Measurements from ENCODE around the gene ABRACL.

ABRACL gene

DNA sequence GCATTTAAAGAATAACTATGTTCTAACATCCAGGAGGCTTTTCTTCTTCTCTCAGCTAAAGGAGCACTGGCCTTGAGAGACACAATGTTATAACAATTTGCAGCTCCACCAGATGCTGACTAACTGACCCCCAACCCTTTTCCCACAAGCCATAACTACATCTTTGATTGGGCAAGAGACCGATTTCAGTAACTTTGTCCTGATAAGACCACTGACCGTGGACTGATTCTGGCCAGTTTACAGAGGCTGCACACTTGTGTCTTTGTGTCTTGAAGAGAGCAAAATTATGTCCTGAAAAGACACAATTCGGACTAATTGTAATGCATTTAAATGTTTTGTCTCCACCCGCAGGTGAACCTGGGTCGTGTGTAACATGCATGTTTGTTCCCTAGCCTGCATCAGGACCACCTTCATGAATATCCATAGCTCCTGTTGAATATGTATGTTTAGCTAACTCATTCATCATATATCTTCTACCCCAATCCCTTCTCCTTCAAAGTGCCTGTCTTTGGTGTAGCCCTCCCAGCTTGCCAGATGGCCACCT is 22.3 kb downstream of the ABRACL start:
- in situ Hi-C loops (cut with HindIII; ENCODE audit: low pct_unique_long_range_greater_than_20kb, low sequenced_read_pairs) = no loop called here
- DNase-seq (ENCODE audit: low read depth in 1 of 2, low spot score in 1 of 2) = no peak
- TF ChIP-seq JUND (IDR thresholded peaks at IDR 0.05; ENCODE audit: low read depth) = no peak

DNA sequence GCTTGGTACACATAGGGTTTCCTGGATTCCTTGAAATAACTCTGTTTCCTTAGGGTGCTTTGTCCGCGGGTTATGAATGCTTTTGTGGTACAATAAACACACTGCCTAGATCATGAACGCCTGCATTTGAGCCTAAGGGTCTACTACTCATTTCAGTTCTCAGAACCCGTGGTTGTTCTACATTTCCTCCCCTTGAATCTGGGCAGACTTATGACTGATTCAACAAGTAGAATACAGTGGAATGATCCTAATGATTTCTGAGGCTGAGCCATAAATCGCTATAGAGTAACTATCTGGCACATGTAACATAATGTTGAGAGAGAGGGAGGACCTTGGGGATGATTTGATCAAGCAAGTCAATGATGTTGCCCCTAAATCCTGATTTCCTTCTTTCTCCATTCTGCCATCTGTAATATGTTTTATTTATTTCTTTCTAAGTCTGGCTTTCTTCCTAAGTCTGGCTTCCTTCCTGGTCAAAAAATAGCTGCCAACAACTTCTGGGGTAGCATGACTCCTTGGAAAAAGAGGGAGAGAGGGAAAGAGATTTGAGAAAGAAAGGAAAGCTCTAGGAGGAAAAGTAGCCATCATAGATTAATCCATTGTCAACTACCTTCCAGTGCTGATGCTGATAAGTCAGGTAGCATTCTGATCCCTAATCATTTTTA is 23.0 kb downstream of the ABRACL start:
- TF ChIP-seq JUND (IDR thresholded peaks at IDR 0.05; ENCODE audit: low read depth) = no peak
- no peak for DNase-seq (ENCODE audit: low read depth in 1 of 2, low spot score in 1 of 2)
- in situ Hi-C loops (cut with HindIII; ENCODE audit: low pct_unique_long_range_greater_than_20kb, low sequenced_read_pairs) = no loop called here

DNA sequence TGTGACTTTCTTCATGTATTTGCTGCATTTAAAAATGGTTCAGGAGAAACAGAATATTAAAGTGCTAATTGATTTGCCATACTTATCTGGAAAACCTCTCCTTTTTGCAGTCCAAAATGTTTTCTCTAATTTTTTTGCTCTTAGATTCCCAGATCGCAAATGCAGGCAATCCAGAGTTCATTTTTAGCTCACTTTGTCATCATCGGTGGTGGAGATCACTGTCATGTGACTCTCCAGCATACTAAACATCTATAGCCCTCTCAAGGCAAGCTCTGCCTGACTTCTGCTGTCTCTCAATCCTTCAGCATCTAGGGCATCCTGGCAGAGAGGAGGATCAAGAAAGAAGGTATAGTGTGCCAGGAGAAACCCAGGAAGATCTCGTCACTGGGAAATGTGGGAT is 24.8 kb downstream of the ABRACL start:
- TF ChIP-seq JUND (IDR thresholded peaks at IDR 0.05; ENCODE audit: low read depth) = no peak
- no peak for DNase-seq (ENCODE audit: low read depth in 1 of 2, low spot score in 1 of 2)
- in situ Hi-C loops (cut with HindIII; ENCODE audit: low pct_unique_long_range_greater_than_20kb, low sequenced_read_pairs) = no loop called here

- no peak for DNase-seq (ENCODE audit: low read depth in 1 of 2, low spot score in 1 of 2)
- no peak for TF ChIP-seq JUND (IDR thresholded peaks at IDR 0.05; ENCODE audit: low read depth)
- in situ Hi-C loops (cut with HindIII; ENCODE audit: low pct_unique_long_range_greater_than_20kb, low sequenced_read_pairs) = no loop called here
Measured at GRCh38 chr6:139054001-139054400, 25.5 kb downstream of the ABRACL start.

DNA sequence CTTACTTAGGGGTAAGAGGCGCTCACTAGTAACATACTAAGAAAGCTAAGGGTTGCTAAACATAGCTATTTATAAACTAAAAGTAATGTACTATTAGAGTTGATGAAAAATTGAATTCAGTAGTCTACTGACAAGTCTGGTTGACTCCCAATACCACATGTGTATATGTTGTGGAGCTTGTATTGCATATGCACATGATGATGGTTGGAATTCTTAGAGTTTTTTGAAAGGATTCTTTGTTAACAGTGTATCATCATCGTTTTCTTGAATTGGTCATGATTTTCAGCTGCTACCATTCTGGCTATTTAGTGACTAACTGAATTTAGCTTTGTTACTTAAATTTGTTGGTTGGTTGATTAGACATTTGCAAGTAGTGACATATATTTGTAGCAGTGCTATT is 27.2 kb downstream of the ABRACL start:
- in situ Hi-C loops (cut with HindIII; ENCODE audit: low pct_unique_long_range_greater_than_20kb, low sequenced_read_pairs) = no loop called here
- TF ChIP-seq JUND (IDR thresholded peaks at IDR 0.05; ENCODE audit: low read depth) = no peak
- no peak for DNase-seq (ENCODE audit: low read depth in 1 of 2, low spot score in 1 of 2)

- no peak for TF ChIP-seq JUND (IDR thresholded peaks at IDR 0.05; ENCODE audit: low read depth)
- no peak for DNase-seq (ENCODE audit: low read depth in 1 of 2, low spot score in 1 of 2)
- in situ Hi-C loops (cut with HindIII; ENCODE audit: low pct_unique_long_range_greater_than_20kb, low sequenced_read_pairs) = no loop called here
Measured at GRCh38 chr6:139058029-139058428, 29.5 kb downstream of the ABRACL start.

- TF ChIP-seq JUND (IDR thresholded peaks at IDR 0.05; ENCODE audit: low read depth) = no peak
- no peak for DNase-seq (ENCODE audit: low read depth in 1 of 2, low spot score in 1 of 2)
- in situ Hi-C loops (cut with HindIII; ENCODE audit: low pct_unique_long_range_greater_than_20kb, low sequenced_read_pairs) = no loop called here
Measured at GRCh38 chr6:139060332-139060731, 31.8 kb downstream of the ABRACL start.

DNA sequence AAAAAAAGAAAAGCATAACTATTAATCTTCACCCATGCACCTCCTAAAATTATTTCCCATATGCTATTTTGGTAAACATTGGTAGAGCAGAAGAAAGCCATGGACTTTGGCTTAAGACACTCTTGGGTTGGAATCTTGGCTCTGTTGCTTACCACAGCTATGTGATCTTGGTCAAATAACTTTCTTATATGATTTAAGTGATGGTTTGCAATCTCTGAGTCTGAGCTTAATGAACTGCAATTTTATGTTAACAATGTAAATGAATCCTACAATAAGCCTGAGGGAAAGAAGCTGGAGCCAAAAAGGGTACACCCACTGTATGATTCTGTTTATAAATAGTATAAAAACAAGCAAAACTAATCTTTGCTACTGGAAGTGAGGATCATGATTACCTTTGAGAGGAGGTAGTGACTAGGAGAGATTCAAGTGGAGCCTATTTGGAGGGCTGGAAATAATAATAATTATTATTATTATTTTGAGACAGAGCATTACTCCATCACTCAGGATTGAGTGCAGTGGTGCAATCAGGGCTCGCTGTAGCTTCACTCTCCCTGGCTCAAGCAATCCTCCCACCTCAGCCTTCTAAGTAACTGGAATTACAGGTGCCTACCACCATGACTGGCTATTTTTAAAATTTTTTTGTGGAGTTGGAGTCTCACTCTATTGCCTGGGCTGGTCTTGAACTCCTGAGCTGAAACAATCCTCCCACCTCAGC is 34.5 kb downstream of the ABRACL start:
- no peak for DNase-seq (ENCODE audit: low read depth in 1 of 2, low spot score in 1 of 2)
- in situ Hi-C loops (cut with HindIII; ENCODE audit: low pct_unique_long_range_greater_than_20kb, low sequenced_read_pairs) = no loop called here

GRCh38 chr6:139064981-139065665 is 36.6 kb downstream of the ABRACL start:
- DNase-seq (ENCODE audit: low read depth in 1 of 2, low spot score in 1 of 2) = no peak
- TF ChIP-seq JUND (IDR thresholded peaks at IDR 0.05; ENCODE audit: low read depth) = no peak

More for the DNA sequence above, 34.5 kb downstream of the ABRACL start:
- no peak for TF ChIP-seq JUND (IDR thresholded peaks at IDR 0.05; ENCODE audit: low read depth)

GRCh38 chr6:139066080-139066479 is 37.5 kb downstream of the ABRACL start:
- no peak for TF ChIP-seq JUND (IDR thresholded peaks at IDR 0.05; ENCODE audit: low read depth)
- in situ Hi-C loops (cut with HindIII; ENCODE audit: low pct_unique_long_range_greater_than_20kb, low sequenced_read_pairs) = no loop called here
- DNase-seq (ENCODE audit: low read depth in 1 of 2, low spot score in 1 of 2) = no peak

More at GRCh38 chr6:139064981-139065665, 36.6 kb downstream of the ABRACL start:
- in situ Hi-C loops (cut with HindIII; ENCODE audit: low pct_unique_long_range_greater_than_20kb, low sequenced_read_pairs) = no loop called here

GRCh38 chr6:139068846-139069245 is 40.3 kb downstream of the ABRACL start:
- no peak for TF ChIP-seq JUND (IDR thresholded peaks at IDR 0.05; ENCODE audit: low read depth)
- in situ Hi-C loops (cut with HindIII; ENCODE audit: low pct_unique_long_range_greater_than_20kb, low sequenced_read_pairs) = no loop called here
- no peak for DNase-seq (ENCODE audit: low read depth in 1 of 2, low spot score in 1 of 2)

- in situ Hi-C loops (cut with HindIII; ENCODE audit: low pct_unique_long_range_greater_than_20kb, low sequenced_read_pairs) = no loop called here
- DNase-seq (ENCODE audit: low read depth in 1 of 2, low spot score in 1 of 2) = no peak
- no peak for TF ChIP-seq JUND (IDR thresholded peaks at IDR 0.05; ENCODE audit: low read depth)
Measured at GRCh38 chr6:139073118-139073517, 44.6 kb downstream of the ABRACL start.

DNA sequence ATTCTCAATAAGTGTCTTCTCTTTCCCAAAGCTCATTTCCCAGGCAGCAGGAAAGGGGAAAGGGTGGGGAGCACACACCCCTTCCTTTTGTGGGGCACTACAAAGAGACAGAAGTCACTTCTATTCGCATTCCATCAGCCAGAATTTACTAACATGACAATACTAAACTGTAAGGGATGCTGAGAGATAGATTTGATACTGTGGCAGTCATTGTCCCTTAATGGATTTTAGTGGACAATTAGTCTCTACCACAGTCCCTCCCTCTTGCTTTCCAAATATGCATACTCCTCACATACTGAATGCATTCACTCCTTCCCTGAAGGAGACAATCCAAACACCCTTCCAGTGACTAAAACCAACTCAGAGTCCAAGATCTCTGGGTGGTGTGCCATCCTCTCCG is 50.5 kb downstream of the ABRACL start:
- in situ Hi-C loops (cut with HindIII; ENCODE audit: low pct_unique_long_range_greater_than_20kb, low sequenced_read_pairs) = no loop called here
- no peak for TF ChIP-seq JUND (IDR thresholded peaks at IDR 0.05; ENCODE audit: low read depth)
- no peak for DNase-seq (ENCODE audit: low read depth in 1 of 2, low spot score in 1 of 2)
